Left ventricle myocardium inferior (tissue), 1 donor: ENCODE data around the gene SNAPC4. TPM values are rescaled to one million over a fixed set of nuclear protein-coding genes. Genes with fewer than 3 reads are reported as not detected.

Source experiments
- DNase-seq: peaks from one replicate; pipeline ENCODE4 v3.0.0-alpha.2; 2020
- H3K27ac ChIP-seq: fragments of 200-600 bp; replicated peaks from 2 replicates; pipeline ENCODE4 v1.8.0; 2021
- H3K27me3 ChIP-seq: fragments of 200-600 bp; 2 replicates; pipeline ENCODE4 v1.8.0; 2021; ENCODE audit warnings: low read depth
- H3K36me3 ChIP-seq: fragments of 200-600 bp; 2 replicates; pipeline ENCODE4 v1.8.0; 2021
- H3K4me1 ChIP-seq: fragments of 200-600 bp; 2 replicates; pipeline ENCODE4 v1.8.0; 2021
- H3K4me3 ChIP-seq: fragments of 200-600 bp; 2 replicates; pipeline ENCODE4 v1.8.0; 2021; ENCODE audit warnings: mild to moderate bottlenecking, moderate library complexity
- H3K9me3 ChIP-seq: fragments of 200-600 bp; replicated peaks from 2 replicates; pipeline ENCODE4 v1.8.0; 2021
- intact Hi-C: fragments of 100-400 bp; cut with micrococcal nuclease; formaldehyde crosslinking; loops from one replicate; pipeline ENCODE4 v1.11.0; 2022
- total RNA-seq: library from RNA; stranded (reverse); fragmentation: NEBNext Ultra II Directional; extraction: Animal tissue kit (Norgen Biotek cat#: 25700); gene quantifications from one replicate; pipeline ENCODE4 v1.2.1, GENCODE V29; 2021
- TF ChIP-seq, protein P1 (sequence below): fragments of 200-600 bp; IDR thresholded peaks from 2 replicates; pipeline ENCODE4 v1.8.0; 2021; ENCODE audit warnings: antibody characterized with exemption, mild to moderate bottlenecking, borderline replicate concordance
- donor health status: DM: no; HTN: yes; CAD: no; lungs with severe emphysema.

The SNAPC4 gene
- total RNA-seq, 1 donor from 2014 or later = 5.2 TPM

GRCh38 chr9:136444102-136444501, 44.1 kb upstream of the SNAPC4 start:
- TF ChIP-seq, protein P1, sequence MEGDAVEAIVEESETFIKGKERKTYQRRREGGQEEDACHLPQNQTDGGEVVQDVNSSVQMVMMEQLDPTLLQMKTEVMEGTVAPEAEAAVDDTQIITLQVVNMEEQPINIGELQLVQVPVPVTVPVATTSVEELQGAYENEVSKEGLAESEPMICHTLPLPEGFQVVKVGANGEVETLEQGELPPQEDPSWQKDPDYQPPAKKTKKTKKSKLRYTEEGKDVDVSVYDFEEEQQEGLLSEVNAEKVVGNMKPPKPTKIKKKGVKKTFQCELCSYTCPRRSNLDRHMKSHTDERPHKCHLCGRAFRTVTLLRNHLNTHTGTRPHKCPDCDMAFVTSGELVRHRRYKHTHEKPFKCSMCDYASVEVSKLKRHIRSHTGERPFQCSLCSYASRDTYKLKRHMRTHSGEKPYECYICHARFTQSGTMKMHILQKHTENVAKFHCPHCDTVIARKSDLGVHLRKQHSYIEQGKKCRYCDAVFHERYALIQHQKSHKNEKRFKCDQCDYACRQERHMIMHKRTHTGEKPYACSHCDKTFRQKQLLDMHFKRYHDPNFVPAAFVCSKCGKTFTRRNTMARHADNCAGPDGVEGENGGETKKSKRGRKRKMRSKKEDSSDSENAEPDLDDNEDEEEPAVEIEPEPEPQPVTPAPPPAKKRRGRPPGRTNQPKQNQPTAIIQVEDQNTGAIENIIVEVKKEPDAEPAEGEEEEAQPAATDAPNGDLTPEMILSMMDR = no peak
- intact Hi-C loops = no loop called here
- H3K4me3 ChIP-seq = no peak overlapping the region
- H3K4me1 ChIP-seq = peaks cover 16% of the 10 kb centered on the region
- H3K27me3 ChIP-seq = no peaks in the 10 kb centered on the region
- no peak overlapping the region for H3K27ac ChIP-seq
- DNase-seq = no peak
- H3K36me3 ChIP-seq = peaks cover 80% of the 10 kb centered on the region
- H3K9me3 ChIP-seq = no peaks in the 10 kb centered on the region

- DNase-seq = no peak
- H3K27ac ChIP-seq = no peak overlapping the region
- H3K27me3 ChIP-seq = no peaks in the 10 kb centered on the region
- TF ChIP-seq, protein P1 = no peak
- H3K36me3 ChIP-seq = peaks cover 75% of the 10 kb centered on the region
- peaks cover 20% of the 10 kb centered on the region for H3K4me1 ChIP-seq
- H3K9me3 ChIP-seq = no peaks in the 10 kb centered on the region
- intact Hi-C loops = no loop called here
- no peak overlapping the region for H3K4me3 ChIP-seq
Observed at GRCh38 chr9:136443687-136444086, 43.7 kb upstream of the SNAPC4 start.

DNA sequence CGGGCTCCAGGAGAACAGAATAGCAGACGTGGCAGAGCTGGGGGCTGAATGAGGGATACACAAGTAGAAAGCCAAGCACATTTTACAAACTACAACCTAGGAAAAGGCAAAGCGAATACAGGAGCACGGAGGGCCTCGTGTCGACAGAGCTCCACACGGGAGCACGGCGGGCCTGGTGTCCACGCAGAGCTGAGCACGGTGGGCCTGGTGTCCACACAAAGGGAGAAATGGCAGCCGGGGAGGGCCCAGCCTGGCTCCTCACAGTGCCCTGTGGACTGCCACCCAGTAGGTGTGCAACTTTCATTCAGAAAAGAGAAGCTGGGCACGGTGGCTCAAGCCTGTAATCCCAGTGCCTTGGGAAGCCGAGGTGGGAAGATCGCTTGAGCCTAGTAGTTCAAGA, 43.1 kb upstream of the SNAPC4 start:
- intact Hi-C loops = no loop called here
- TF ChIP-seq, protein P1 = no peak
- no peaks in the 10 kb centered on the region for H3K9me3 ChIP-seq
- no peak overlapping the region for H3K27ac ChIP-seq
- H3K27me3 ChIP-seq = no peaks in the 10 kb centered on the region
- peaks cover 26% of the 10 kb centered on the region for H3K4me1 ChIP-seq
- no peak overlapping the region for H3K4me3 ChIP-seq
- DNase-seq = no peak
- peaks cover 74% of the 10 kb centered on the region for H3K36me3 ChIP-seq

- H3K9me3 ChIP-seq = no peaks in the 10 kb centered on the region
- no peaks in the 10 kb centered on the region for H3K27me3 ChIP-seq
- H3K4me3 ChIP-seq = no peak overlapping the region
- DNase-seq = no peak
- H3K27ac ChIP-seq = no peak overlapping the region
- TF ChIP-seq, protein P1 = no peak
- H3K36me3 ChIP-seq = peaks cover 66% of the 10 kb centered on the region
- intact Hi-C loops = no loop called here
- peaks cover 34% of the 10 kb centered on the region for H3K4me1 ChIP-seq
Observed at GRCh38 chr9:136442265-136442664, 42.3 kb upstream of the SNAPC4 start.

DNA sequence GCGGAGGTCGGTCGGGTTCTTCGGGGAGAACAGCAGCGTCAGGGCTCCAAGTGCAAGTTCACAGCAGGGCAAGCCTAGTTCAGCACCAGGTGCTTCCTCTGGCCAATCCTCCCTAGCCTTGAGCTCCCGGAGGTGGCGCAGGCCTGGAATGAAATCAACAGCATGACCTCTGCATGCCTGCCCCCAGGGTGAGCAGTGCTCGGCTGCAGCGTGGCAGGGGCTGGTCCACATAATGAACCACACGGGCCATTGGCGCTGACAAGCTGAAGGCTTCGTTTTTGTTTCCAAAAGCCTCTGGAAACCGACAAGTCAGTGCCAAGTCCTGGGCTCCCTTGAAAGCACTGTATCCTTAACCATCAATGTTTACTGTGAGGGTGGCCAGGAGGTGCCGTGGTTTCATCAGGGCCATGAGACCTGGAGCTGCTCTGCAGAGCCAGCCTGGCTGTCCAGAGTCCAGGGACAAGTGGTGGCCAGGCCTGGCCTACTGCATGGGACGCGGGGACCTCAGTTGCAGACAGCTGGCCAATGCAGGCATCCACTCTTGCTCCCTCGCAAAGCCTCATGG, 41.8 kb upstream of the SNAPC4 start:
- H3K4me1 ChIP-seq = peaks cover 39% of the 10 kb centered on the region
- no peak overlapping the region for H3K27ac ChIP-seq
- peaks cover 61% of the 10 kb centered on the region for H3K36me3 ChIP-seq
- H3K4me3 ChIP-seq = no peak overlapping the region
- H3K9me3 ChIP-seq = no peaks in the 10 kb centered on the region
- intact Hi-C loops = no loop called here
- TF ChIP-seq, protein P1 = no peak
- H3K27me3 ChIP-seq = no peaks in the 10 kb centered on the region
- no peak for DNase-seq
